GM19351 (cell line): ENCODE measurements around the gene PCYT1A.
A peak's percentile ranks its signal among the peaks of the same experiment; 100 is the strongest.
"Not testable (repeated sequence)": the region's sequence is repeated elsewhere in the genome, so short reads cannot be mapped to it uniquely, and the experiment has no call there.

Source experiments
- ATAC-seq: cut with Tn5 transposase; IDR thresholded peaks from one replicate; pipeline ENCODE4 v1.9.1; 2021; ENCODE audit warnings: mild to moderate bottlenecking, moderate library complexity; ENCODE audit not compliant: unreplicated experiment

The PCYT1A gene

GRCh38 chr3:196194542-196194915 lies 93.0 kb downstream of the PCYT1A start:
- ATAC-seq, result no peak

- no peak for ATAC-seq
These were observed 93.6 kb downstream of the PCYT1A start for GRCh38 chr3:196193736-196194541.

GRCh38 chr3:196193133-196193735 lies 94.3 kb downstream of the PCYT1A start:
- no peak for ATAC-seq

- ATAC-seq, result peak; percentile 31
These were observed 94.9 kb downstream of the PCYT1A start for GRCh38 chr3:196192524-196193051.

- no peak for ATAC-seq
These were observed 95.4 kb downstream of the PCYT1A start for GRCh38 chr3:196192036-196192523.

- peak; percentile 41 for ATAC-seq
These were observed 97.8 kb downstream of the PCYT1A start for GRCh38 chr3:196189566-196190347.

- ATAC-seq, result peak; percentile 44
These were observed 100.6 kb downstream of the PCYT1A start for GRCh38 chr3:196186651-196187573.

GRCh38 chr3:196184881-196185280 lies 102.6 kb downstream of the PCYT1A start:
- no peak for ATAC-seq

- ATAC-seq, result not testable (repeated sequence)
These were observed 103.4 kb downstream of the PCYT1A start for GRCh38 chr3:196184169-196184432.

GRCh38 chr3:196181127-196181546 lies 106.4 kb downstream of the PCYT1A start:
- ATAC-seq, result no peak

GRCh38 chr3:196180346-196180745 lies 107.2 kb downstream of the PCYT1A start:
- ATAC-seq, result no peak
